HTR-8/SVneo (cell line): ENCODE data around the gene CMTM8.

Experiments
- DNase-seq: peaks from one replicate; pipeline ENCODE4 v3.0.0; 2011; ENCODE audit warnings: low spot score, mixed read lengths; ENCODE audit not compliant: insufficient read length
- FAIRE-seq: peaks from 2 replicates; lab custom pipeline; 2011; peaks lifted over from hg19 to GRCh38; lab: Jason Lieb, UNC

The CMTM8 gene

DNA sequence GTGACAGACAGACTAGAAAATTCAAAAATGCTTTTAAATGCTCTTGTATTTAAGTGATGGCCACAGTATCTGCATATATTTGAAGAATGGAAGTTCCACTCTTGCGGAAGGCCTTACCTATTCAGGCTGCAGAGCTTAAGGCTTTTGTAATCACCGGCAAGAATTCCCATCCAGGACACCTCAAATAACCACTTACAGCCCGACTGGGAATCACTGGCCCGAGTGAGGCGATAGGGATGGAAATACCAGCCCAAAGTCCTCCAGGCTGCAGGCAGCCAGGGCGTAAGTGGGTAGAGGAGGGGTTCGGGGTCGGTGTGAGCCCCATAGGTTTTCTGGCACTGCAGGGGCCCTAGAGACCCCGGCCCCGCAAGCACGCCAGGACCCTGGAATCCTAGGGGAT lies 162.6 kb downstream of the CMTM8 start:
- DNase-seq (no peak), FAIRE-seq (no peak)

GRCh38 chr3:32401556-32402081 lies 163.1 kb downstream of the CMTM8 start:
- DNase-seq (peak; percentile 55), FAIRE-seq (peak; percentile 4)

DNA sequence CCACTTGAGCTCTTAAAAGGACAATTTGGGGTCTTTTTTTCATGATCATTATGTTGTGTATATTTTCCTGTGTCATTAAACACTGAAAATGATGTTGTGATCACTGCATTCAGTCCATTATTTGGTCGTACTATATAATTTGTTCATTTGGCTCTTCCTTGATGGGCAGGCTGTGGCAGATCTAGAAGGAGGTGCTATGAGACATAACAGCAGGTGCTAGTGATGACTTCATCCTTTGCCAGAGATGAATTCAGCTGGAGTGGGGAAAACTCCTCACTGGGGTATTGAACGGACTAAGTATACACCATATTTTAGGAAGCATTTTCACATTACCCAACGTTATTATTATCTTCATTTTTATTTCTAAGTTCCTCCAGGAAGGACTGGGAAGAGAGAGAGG lies 165.2 kb downstream of the CMTM8 start:
- DNase-seq = no peak

DNA sequence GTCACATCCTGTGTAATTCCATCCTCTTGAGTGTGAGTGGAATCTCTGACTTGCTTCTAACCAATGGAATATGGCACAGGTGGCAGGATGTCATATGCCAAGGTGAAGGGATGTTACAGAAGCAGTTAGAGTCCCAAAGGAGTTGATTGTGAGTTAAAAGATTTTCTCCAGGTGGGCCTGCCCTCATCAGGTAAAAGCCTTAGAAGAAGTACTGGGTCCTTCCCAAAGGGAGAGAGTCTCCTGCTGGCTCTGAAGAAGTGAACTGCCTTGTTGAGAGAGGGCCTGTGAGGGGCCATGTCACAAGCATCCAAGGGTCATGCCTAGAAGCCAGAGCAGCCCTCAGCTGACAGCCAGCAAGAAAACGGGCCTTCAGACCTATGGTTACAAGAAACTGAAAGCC lies 166.2 kb downstream of the CMTM8 start:
- DNase-seq = no peak
- FAIRE-seq = no peak

More for the DNA sequence above, 165.2 kb downstream of the CMTM8 start:
- no peak for FAIRE-seq

DNA sequence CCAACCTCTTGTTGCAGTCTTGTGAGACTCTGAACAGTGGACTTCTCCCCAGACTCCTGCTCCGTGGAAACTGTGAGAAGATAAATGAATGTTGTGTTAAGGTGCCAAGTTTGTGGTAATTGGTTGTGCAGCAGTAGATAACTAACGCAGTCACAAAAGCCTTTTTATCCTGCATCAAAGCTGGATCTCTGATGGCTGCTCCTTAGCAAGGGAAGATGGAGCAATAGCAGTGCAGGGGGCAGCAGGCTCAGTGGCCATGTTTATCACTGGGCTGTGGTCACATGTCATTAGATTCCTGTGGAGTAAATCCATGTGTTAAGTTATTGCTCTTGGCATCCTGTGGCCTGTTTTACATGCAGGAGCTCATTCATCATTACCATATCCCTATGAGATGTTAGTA lies 166.7 kb downstream of the CMTM8 start:
- FAIRE-seq (no peak), DNase-seq (no peak)

DNA sequence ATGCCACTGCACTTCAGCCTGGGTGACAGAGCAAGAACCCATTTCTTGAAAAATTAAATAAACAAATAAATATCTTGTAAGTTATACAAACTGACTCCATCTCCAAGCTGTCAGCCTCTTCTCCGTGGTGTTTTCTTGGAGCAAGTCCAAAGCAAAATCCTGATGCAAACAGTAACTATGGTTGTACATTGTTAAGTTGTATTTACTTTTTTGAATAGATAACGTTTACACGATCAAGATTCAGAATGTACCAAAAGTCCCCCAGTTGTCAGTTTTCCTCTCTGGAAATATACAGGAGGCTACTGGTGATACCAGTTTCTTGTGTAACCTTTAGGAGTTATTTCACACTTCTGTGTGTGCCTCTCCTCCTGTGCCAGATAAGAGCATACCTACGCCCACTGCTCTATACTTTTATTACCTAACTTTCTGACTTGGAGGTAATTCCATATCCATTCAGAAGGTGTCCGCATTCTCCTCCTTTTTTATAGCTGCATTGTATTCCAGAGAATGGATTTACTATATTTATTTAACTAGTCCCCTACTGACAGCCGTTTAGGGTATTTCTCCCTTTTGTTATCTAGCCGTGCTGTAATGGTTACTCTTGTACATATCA lies 167.3 kb downstream of the CMTM8 start:
- FAIRE-seq = no peak
- no peak for DNase-seq

- DNase-seq = no peak
- no peak for FAIRE-seq
These were observed 168.3 kb downstream of the CMTM8 start for GRCh38 chr3:32406486-32407408.

DNA sequence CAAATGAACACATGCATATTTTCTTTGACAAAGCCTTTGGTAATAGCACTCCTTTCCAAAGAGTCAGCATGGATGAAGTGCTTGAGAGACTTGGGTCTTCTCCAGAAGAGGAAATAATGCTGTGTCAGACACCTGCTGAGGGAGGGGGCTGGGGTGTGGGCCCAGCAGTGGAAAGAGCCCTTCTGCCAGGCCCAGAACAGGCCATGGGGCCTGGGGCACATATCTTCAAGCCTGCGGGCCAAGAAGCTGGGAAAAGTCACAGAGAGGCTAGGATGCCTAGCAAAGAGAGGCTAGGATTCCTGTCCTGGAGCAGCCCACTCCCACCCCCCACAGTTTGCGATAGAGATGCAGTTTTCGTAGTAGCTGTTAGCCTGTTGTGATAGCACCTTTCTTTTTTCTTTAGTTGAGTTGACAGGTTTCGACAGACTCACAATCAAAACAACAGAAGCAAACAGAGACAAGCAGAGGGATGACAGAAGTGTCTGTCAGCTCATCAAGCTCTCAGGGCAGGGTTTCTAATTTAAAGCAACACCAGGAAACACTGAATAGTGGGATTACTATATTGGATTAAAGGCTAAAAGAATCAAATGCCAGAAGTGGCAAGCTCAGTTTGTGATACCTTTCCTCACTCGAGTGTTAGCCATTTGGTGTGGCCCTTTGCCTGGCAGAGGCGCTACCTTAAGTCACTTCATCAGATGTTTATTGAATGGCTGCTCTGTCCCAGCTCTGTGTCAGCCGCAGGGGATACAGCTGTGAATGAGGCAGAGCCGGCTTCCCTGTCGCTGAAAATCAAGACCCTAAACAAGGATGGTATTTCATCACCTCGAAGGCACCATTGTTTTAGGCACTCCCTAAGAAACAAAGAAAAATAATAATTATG lies 172.1 kb downstream of the CMTM8 start:
- FAIRE-seq (no peak), DNase-seq (no peak)

DNA sequence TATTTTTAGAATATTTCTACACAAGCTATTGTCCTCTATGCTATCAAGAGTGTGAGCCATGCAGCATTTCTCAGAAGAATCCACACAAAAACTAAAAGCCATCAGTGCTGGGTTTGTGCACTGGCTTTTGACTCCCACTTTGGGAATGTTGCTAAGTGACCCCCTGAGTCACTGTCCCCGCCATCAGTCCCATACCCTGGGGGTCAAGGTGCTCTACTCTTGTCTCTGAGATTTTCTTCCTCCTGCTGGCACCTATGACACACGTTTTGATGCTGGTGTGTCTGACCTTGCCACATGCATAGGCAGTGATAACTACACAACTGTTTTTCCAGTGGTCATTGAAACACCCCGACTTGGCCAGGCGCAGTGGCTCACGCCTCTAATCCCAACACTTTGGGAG lies 173.0 kb downstream of the CMTM8 start:
- DNase-seq (no peak), FAIRE-seq (no peak)

GRCh38 chr3:32412887-32413286 lies 174.4 kb downstream of the CMTM8 start:
- FAIRE-seq = no peak
- DNase-seq = no peak

GRCh38 chr3:32413845-32414521 lies 175.5 kb downstream of the CMTM8 start:
- FAIRE-seq = no peak
- no peak for DNase-seq

GRCh38 chr3:32414522-32415202 lies 176.2 kb downstream of the CMTM8 start:
- DNase-seq (peak; percentile 22), FAIRE-seq (no peak)

DNA sequence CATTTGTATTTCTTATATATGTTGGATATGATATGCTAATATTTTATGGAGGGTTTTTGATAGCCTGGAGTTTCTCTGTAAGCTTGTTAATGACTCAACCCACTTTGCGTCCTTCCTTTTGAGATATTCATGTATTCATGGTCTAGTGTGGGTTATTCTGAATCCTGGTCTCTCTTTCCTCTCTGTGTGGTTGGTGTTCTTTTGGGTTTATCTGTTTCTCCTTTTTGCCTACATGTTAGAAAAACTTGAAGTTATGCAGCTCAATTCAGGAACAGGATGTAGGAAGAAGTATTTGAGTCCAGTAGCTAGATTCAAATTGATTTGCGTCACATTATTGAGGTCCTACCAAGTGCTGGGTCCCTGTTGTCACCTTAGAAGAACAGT lies 181.3 kb downstream of the CMTM8 start:
- FAIRE-seq (no peak), DNase-seq (no peak)
